Muscle of leg (tissue), 11 donors: ENCODE data around the gene PDCD2L. TPM values are rescaled to one million over a fixed set of nuclear protein-coding genes. Genes with fewer than 3 reads are reported as not detected.
"Not testable (repeated sequence)": the region's sequence is repeated elsewhere in the genome, so short reads cannot be mapped to it uniquely, and the experiment has no call there.

Source experiments
- DNase-seq: peaks from one replicate; pipeline ENCODE4 v3.0.0; 2013
- H3K27ac ChIP-seq: one replicate; pipeline ENCODE4 v1.5.1; 2013; ENCODE audit warnings: mild to moderate bottlenecking, low read length, control low read depth
- H3K27me3 ChIP-seq: one replicate; pipeline ENCODE4 v1.6.1; 2013; ENCODE audit warnings: low read length; ENCODE audit not compliant: control insufficient read depth, insufficient read depth
- H3K36me3 ChIP-seq: one replicate; pipeline ENCODE4 v1.6.1; 2013; ENCODE audit warnings: low read length; ENCODE audit not compliant: control insufficient read depth, insufficient read depth
- H3K4me1 ChIP-seq: one replicate; pipeline ENCODE4 v1.6.1; 2013; ENCODE audit warnings: low read length; ENCODE audit not compliant: control insufficient read depth, insufficient read depth
- H3K4me3 ChIP-seq: one replicate; pipeline ENCODE4 v1.5.1; 2013; ENCODE audit warnings: low read length, control low read depth
- H3K9me3 ChIP-seq: replicated peaks from 2 replicates; pipeline ENCODE4 v1.6.1; 2013; ENCODE audit warnings: low read depth, low read length; ENCODE audit not compliant: control insufficient read depth
- WGBS: methylation state at CpG from one replicate; pipeline ENCODE4 v1.1.5; 2013; ENCODE audit warnings: missing lambda C conversion rate; ENCODE audit not compliant: insufficient coverage; 5-methylcytosine and 5-hydroxymethylcytosine counted together
- polyA plus RNA-seq, 8 donors: library from polyadenylated mRNA; unstranded; fragments of 120-200 nt; gene quantifications; one replicate each; pipeline versions ENCODE4 v1.2.1 to v1.2.3, GENCODE V29; 2013; ENCODE audit warnings: inconsistent platforms in 1 of 8, low replicate concordance in 1 of 8; ENCODE audit not compliant: insufficient read length in 8 of 8, insufficient read depth in 1 of 8
- total RNA-seq: library from RNA; stranded (reverse); fragments of 120-200 nt; gene quantifications from one replicate; pipeline ENCODE4 v1.2.4, GENCODE V29; 2013

The PDCD2L gene
- total and polyA plus RNA-seq, 9 donors, result 10.3 to 15.2 (median 12.8) TPM

GRCh38 chr19:34363094-34363493 is 41.1 kb upstream of the PDCD2L start:
- WGBS, result 54% methylated on average over 3 of the region's 4 CpGs
- DNase-seq, result no peak
- Histone ChIP-seq H3K4me3 (no peak overlapping the region), H3K27me3 (no peaks in the 10 kb centered on the region), H3K36me3 (peaks cover 16% of the 10 kb centered on the region), H3K9me3 (no peaks in the 10 kb centered on the region), H3K27ac (no peak overlapping the region), H3K4me1 (peaks cover 35% of the 10 kb centered on the region)

GRCh38 chr19:34363930-34364329 is 40.3 kb upstream of the PDCD2L start:
- Histone ChIP-seq H3K36me3 (peaks cover 24% of the 10 kb centered on the region), H3K27ac (no peak overlapping the region), H3K9me3 (no peaks in the 10 kb centered on the region), H3K4me3 (no peak overlapping the region), H3K27me3 (no peaks in the 10 kb centered on the region), H3K4me1 (peaks cover 27% of the 10 kb centered on the region)
- 86% methylated on average over 2 of the region's 5 CpGs for WGBS
- no peak for DNase-seq

GRCh38 chr19:34364462-34364829 is 39.8 kb upstream of the PDCD2L start:
- WGBS, result 81% methylated on average over 8 of the region's 11 CpGs
- H3K4me3 ChIP-seq, result peak overlapping the region; percentile 80
- peaks cover 29% of the 10 kb centered on the region for H3K36me3 ChIP-seq
- DNase-seq, result no peak
- no peak overlapping the region for H3K27ac ChIP-seq
- no peaks in the 10 kb centered on the region for H3K27me3 ChIP-seq
- H3K4me1 ChIP-seq, result peaks cover 24% of the 10 kb centered on the region
- no peaks in the 10 kb centered on the region for H3K9me3 ChIP-seq

GRCh38 chr19:34364830-34365462 is 39.3 kb upstream of the PDCD2L start, which contains the start of gene GPI:
Gene GPI, plus strand, starts transcription at chr19:34365196. Its CDS starts 71 bp downstream, at chr19:34365267.
- H3K4me1 ChIP-seq, result peaks cover 19% of the 10 kb centered on the region
- H3K36me3 ChIP-seq, result peaks cover 34% of the 10 kb centered on the region
- peak within 1 kb of the TSS; percentile 51 for H3K27ac ChIP-seq
- under 1% methylated on average over 62 of the region's 67 CpGs for WGBS
- peak; percentile 72 for DNase-seq
- H3K27me3 ChIP-seq, result no peaks in the 10 kb centered on the region
- no peaks in the 10 kb centered on the region for H3K9me3 ChIP-seq
- peak within 1 kb of the TSS; percentile 80 for H3K4me3 ChIP-seq

- WGBS, result 2% methylated on average over 39 of the region's 45 CpGs
- Histone ChIP-seq H3K27ac (peak overlapping the region; percentile 40), H3K36me3 (peaks cover 39% of the 10 kb centered on the region), H3K27me3 (no peaks in the 10 kb centered on the region), H3K4me3 (peak overlapping the region; percentile 80), H3K9me3 (no peaks in the 10 kb centered on the region), H3K4me1 (peaks cover 18% of the 10 kb centered on the region)
- peak; percentile 68 for DNase-seq
These were observed 38.5 kb upstream of the PDCD2L start for GRCh38 chr19:34365463-34366401.

GRCh38 chr19:34366738-34367623 is 37.2 kb upstream of the PDCD2L start:
- H3K27me3 ChIP-seq, result no peaks in the 10 kb centered on the region
- H3K4me3 ChIP-seq, result no peak overlapping the region
- H3K9me3 ChIP-seq, result no peaks in the 10 kb centered on the region
- no peak overlapping the region for H3K27ac ChIP-seq
- peaks cover 43% of the 10 kb centered on the region for H3K36me3 ChIP-seq
- WGBS, result 80% methylated on average over 2 of the region's 10 CpGs
- no peak for DNase-seq
- peaks cover 18% of the 10 kb centered on the region for H3K4me1 ChIP-seq

GRCh38 chr19:34367624-34367957 is 36.6 kb upstream of the PDCD2L start:
- 88% methylated on average over 5 of the region's 8 CpGs for WGBS
- peaks cover 46% of the 10 kb centered on the region for H3K36me3 ChIP-seq
- H3K9me3 ChIP-seq, result no peaks in the 10 kb centered on the region
- H3K4me3 ChIP-seq, result no peak overlapping the region
- no peaks in the 10 kb centered on the region for H3K27me3 ChIP-seq
- H3K27ac ChIP-seq, result no peak overlapping the region
- no peak for DNase-seq
- H3K4me1 ChIP-seq, result peaks cover 18% of the 10 kb centered on the region

- H3K4me1 ChIP-seq, result peaks cover 18% of the 10 kb centered on the region
- no peaks in the 10 kb centered on the region for H3K9me3 ChIP-seq
- H3K36me3 ChIP-seq, result peaks cover 46% of the 10 kb centered on the region
- no peak overlapping the region for H3K27ac ChIP-seq
- no peak overlapping the region for H3K4me3 ChIP-seq
- H3K27me3 ChIP-seq, result no peaks in the 10 kb centered on the region
- WGBS, result 87% methylated on average over 8 of the region's 10 CpGs
- no peak for DNase-seq
These were observed 35.9 kb upstream of the PDCD2L start for GRCh38 chr19:34368338-34368737.

- 93% methylated on average over 3 of the region's 10 CpGs for WGBS
- H3K27me3 ChIP-seq, H3K27ac ChIP-seq, H3K9me3 ChIP-seq, DNase-seq, H3K4me3 ChIP-seq: not testable (repeated sequence)
- peaks cover 18% of the 10 kb centered on the region for H3K4me1 ChIP-seq
- H3K36me3 ChIP-seq, result peaks cover 53% of the 10 kb centered on the region
These were observed 35.0 kb upstream of the PDCD2L start for GRCh38 chr19:34369166-34369565.

- no peaks in the 10 kb centered on the region for H3K27me3 ChIP-seq
- 79% methylated on average over 8 of the region's 8 CpGs for WGBS
- DNase-seq, result no peak
- H3K4me1 ChIP-seq, result peaks cover 16% of the 10 kb centered on the region
- H3K27ac ChIP-seq, result no peak overlapping the region
- no peaks in the 10 kb centered on the region for H3K9me3 ChIP-seq
- no peak overlapping the region for H3K4me3 ChIP-seq
- peaks cover 61% of the 10 kb centered on the region for H3K36me3 ChIP-seq
These were observed 34.1 kb upstream of the PDCD2L start for GRCh38 chr19:34370117-34370516.
